Lower leg skin (tissue), 4 donors: ENCODE results near the gene RAB17. TPM values are rescaled to one million over a fixed set of nuclear protein-coding genes. Genes with fewer than 3 reads are reported as not detected.
A peak's percentile ranks its signal among the peaks of the same experiment; 100 is the strongest.

Experiments used
- DNase-seq, 2 donors: peaks; one replicate each; pipeline ENCODE4 v3.0.0-alpha.2; 2019; ENCODE audit warnings: low spot score in 2 of 2
- H3K4me3 ChIP-seq: fragments of 200-600 bp; sonication (generic); 2 replicates; pipeline ENCODE4 v1.5.1; 2017; ENCODE audit warnings: mild to moderate bottlenecking, low read depth; ENCODE audit not compliant: poor library complexity, severe bottlenecking
- POLR2A ChIP-seq, 2 donors: fragments of 450-650 bp; IDR thresholded peaks; one replicate each; pipeline ENCODE4 v1.6.1; 2016 to 2017; ENCODE audit warnings: antibody characterized with exemption in 2 of 2, mild to moderate bottlenecking in 1 of 2, moderate library complexity in 1 of 2
- WGBS, 2 donors: methylation state at CpG; one replicate each; pipeline ENCODE4 v1.1.5; 2018; 5-methylcytosine and 5-hydroxymethylcytosine counted together
- intact Hi-C: fragments of 100-400 bp; cut with DNase I; formaldehyde crosslinking; loops from one replicate; pipeline ENCODE4 v1.15.0; 2023; ENCODE audit warnings: low total_unique reads
- total RNA-seq, 4 donors: library from RNA; depleted of rRNA; stranded (reverse); fragments of >200 nt; gene quantifications; one replicate each; pipeline ENCODE4 v1.1.0, GENCODE V29; 2016
- TF ChIP-seq, protein P1 (sequence below), 3 donors: fragments of 450-650 bp; IDR thresholded peaks; one replicate each; pipeline ENCODE4 v1.5.1; 2016; ENCODE audit warnings: antibody characterized with exemption in 3 of 3, mild to moderate bottlenecking in 3 of 3, moderate library complexity in 2 of 3

The RAB17 gene
- total RNA-seq, 4 donors from 2014 or later = 1.7 to 6.3 (median 2.8) TPM

DNA sequence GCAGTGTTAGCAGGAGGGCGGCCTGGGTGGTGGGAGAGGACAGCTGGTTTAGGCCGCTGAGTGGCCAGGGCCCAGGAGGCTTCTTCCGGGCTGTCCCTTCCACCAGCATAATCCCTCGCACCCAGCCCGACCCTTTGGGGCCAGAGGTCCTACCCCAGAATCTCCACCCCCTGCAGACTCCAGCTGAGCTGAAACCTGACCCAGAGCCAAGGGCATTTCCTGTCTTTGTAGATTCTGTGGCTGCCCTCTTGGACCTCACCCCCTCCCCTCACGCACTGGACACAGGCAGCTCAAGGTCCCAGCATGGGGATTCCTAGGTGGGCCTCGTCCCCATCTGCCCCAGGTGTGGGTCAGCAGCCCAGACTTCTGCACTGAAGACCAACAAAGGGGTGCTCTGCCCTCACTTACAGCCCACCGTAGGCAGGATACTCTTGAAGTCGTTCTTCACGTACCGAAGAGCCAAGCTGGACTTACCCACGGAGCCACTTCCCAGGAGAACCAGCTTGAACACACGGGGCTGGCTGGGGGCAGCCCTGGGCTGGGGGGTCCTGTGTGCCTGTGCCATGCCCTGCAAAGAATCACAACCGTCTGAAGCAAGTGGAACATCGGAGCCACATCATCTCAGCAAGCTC, 4.8 kb downstream of the RAB17 start:
- WGBS, 2 donors = 77 to 84% methylated on average over 9 to 15 of the region's 15 CpGs
- no peak overlapping the region for H3K4me3 ChIP-seq
- TF ChIP-seq, protein P1, sequence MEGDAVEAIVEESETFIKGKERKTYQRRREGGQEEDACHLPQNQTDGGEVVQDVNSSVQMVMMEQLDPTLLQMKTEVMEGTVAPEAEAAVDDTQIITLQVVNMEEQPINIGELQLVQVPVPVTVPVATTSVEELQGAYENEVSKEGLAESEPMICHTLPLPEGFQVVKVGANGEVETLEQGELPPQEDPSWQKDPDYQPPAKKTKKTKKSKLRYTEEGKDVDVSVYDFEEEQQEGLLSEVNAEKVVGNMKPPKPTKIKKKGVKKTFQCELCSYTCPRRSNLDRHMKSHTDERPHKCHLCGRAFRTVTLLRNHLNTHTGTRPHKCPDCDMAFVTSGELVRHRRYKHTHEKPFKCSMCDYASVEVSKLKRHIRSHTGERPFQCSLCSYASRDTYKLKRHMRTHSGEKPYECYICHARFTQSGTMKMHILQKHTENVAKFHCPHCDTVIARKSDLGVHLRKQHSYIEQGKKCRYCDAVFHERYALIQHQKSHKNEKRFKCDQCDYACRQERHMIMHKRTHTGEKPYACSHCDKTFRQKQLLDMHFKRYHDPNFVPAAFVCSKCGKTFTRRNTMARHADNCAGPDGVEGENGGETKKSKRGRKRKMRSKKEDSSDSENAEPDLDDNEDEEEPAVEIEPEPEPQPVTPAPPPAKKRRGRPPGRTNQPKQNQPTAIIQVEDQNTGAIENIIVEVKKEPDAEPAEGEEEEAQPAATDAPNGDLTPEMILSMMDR (IDR thresholded peaks at IDR 0.05) = no peak
- no peak for TF ChIP-seq POLR2A (IDR thresholded peaks at IDR 0.05)
- no peak for DNase-seq
- intact Hi-C loops = no loop called here

DNA sequence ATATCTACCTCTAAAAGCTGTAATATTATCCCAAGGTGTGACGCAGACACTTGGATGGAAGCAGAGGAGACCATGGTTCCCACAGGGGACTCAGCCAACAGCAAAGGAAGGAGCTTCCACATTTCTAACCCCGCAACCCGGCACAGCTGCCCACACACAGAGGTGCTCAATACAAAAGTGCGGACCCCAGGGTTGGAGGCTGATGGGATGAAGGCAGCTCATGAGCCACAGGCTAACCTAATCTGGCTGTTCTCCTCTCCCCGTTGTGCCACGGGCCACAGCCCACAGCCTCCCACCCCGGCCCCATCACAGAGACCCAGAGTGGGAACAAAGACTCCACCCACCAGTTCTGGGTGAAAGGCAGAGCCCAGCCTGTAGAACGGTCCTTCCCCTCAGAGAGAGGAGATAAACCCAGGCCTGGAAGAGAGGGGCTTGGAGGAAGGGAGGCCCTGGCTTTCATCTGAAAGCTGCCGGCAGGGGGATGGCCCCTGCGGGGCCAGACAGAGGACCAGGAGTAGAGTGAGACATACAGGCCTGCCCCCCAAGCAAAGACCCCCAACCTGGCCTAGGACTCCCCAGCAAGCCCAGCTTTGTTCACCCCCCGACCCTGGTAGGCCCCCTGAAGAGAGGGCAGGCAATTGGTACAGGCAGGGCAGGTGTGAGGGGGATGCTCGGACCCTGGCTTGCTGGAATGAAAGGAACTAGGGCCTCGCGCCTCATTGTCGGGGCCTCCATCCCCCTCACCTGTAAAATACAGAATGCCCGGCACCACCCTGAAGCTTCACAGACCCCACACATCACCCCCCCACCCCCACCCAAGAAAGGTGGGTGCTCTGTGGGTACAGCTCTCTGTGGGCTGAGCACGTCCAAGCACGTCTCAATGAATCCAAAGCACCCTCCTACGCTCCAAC, 6.9 kb downstream of the RAB17 start:
- no peak for DNase-seq
- TF ChIP-seq, protein P1 (IDR thresholded peaks at IDR 0.05) = no peak
- TF ChIP-seq POLR2A (IDR thresholded peaks at IDR 0.05) = no peak
- H3K4me3 ChIP-seq = no peak overlapping the region
- 87% methylated on average over 19 of the region's 19 CpGs for WGBS, 2 donors
- intact Hi-C loops = no loop called here

DNA sequence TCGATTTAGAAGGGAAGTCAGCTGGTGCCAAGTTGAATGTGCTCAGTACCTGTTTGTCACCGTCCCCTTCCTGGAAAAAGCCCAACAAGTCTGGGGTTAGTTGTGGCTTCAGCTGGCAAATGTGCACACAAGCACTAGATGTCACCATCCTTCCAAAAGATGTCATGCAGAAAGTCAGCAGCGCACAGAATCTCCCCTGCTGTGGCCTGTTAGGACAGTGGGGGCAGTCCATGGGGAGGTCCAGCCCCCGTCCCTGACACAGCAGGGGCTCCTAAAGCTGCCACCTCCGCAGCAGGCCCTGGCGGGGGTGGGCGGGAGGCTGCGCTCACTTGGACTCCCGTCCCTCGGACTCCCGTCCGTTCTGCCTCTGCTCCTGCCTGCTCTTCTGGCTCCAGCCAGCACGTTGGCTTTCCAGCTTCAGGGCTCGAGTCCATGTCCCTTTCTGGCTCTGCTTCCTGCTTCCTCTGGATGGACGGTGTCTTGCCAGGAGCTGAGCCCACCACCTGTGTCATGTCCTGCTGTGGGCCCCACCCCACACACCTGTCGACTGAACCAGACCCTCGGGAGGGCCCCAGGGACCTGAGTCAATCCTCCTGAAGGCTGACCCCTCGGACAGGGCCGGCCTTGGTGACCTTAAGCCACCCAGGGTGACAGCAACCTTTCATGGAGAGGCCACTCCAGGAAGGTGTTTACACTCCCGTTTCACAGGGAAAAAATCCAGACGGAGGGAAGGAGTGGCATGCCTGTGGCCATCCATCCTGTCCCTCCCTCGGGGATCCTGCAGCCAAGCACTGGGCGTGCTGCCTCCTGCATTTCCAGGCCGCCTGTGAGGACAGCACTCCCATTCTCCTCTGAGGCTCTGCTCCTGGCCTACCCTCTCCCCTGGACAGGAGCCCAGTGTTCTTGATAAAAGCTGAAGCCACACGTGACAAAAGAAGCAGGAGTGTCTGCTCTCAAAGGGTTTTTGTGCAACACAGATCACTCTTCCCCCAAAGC, 8.5 kb downstream of the RAB17 start:
- H3K4me3 ChIP-seq = no peak overlapping the region
- no peak for TF ChIP-seq POLR2A (IDR thresholded peaks at IDR 0.05)
- TF ChIP-seq, protein P1 (IDR thresholded peaks at IDR 0.05) = peak in 1 of 3 donors; percentile 8
- WGBS, 2 donors = 16 to 28% methylated on average over 23 to 25 of the region's 25 CpGs
- intact Hi-C loops = no loop called here
- peak in 1 of 2 donors; percentile 70 for DNase-seq

DNA sequence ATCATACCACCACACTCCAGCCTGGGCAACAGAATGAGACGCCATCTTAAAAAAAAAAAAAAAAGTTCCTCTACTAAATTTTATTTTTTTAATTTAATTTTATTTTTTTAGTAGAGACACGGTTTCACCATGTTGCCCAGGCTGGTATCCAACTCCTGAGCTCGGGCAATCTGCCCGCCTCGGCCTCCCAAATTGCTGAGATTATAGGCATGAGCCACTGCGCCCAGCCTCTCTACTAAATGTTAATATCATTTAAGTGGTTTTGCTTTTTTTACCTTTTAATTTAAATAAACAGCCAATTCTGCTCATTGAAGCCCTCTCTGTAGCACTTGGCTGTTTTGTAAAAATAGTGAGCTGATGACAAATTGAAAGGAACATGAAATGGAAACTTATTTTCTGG, 9.2 kb downstream of the RAB17 start:
- no peak for TF ChIP-seq POLR2A (IDR thresholded peaks at IDR 0.05)
- TF ChIP-seq, protein P1 (IDR thresholded peaks at IDR 0.05) = no peak
- WGBS, 2 donors = 78 to 80% methylated on average over 6 of the region's 6 CpGs
- DNase-seq = no peak
- intact Hi-C loops = no loop called here
- no peak overlapping the region for H3K4me3 ChIP-seq
